Embryonic facial prominence (tissue), 1 donor: ENCODE measurements around the gene GRK4.
"Not testable (repeated sequence)": the region's sequence is repeated elsewhere in the genome, so short reads cannot be mapped to it uniquely, and the experiment has no call there.

Source experiments
- DNase-seq: peaks from one replicate; pipeline ENCODE4 v3.0.0-alpha.2; 2016; ENCODE audit errors: extremely low spot score

The GRK4 gene

DNA sequence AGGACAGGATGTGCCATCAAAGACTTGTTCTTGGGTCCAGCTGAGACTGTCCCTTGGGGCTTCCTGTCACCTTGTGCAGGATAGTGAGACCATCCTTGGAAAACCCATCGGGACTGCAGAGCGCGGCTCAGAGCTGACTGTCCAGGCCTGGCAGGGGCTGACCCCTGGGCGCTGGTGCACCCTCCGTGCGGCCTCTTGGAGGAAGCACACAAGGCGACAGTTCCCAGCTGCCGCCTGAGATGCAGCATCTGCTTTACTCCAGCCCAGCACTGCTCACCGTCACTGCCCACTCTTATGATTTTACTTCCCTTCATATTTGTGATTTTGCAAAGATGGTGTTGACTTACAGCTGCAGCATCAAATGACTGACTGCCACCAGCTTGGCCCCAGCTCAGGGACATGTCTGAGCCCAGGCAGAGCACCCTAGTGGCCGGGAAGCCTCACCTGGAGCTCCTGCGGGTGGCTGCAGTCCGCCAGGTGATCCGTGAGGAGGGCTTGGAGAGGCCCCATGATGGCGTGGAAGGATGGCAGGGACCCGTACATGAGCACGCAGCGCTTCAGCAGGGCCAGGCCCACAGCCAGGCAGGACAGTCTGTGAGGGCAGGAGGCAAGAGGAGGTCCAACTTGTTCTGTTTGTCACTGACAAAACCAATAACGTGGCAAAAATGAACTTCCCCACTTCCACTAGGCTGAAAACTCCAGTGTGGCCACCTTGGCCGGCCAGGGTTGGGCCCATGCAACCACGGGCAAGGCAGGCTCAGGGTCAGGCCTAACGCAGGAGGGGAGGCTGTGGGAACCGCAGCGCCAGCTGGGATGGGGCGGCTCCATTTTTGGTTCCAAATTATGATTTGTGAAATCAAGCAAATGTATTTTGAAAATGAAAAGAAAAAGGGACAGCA is 22.0 kb upstream of the GRK4 start:
- DNase-seq, result no peak

GRCh38 chr4:2942037-2942531 is 21.3 kb upstream of the GRK4 start:
- no peak for DNase-seq

DNA sequence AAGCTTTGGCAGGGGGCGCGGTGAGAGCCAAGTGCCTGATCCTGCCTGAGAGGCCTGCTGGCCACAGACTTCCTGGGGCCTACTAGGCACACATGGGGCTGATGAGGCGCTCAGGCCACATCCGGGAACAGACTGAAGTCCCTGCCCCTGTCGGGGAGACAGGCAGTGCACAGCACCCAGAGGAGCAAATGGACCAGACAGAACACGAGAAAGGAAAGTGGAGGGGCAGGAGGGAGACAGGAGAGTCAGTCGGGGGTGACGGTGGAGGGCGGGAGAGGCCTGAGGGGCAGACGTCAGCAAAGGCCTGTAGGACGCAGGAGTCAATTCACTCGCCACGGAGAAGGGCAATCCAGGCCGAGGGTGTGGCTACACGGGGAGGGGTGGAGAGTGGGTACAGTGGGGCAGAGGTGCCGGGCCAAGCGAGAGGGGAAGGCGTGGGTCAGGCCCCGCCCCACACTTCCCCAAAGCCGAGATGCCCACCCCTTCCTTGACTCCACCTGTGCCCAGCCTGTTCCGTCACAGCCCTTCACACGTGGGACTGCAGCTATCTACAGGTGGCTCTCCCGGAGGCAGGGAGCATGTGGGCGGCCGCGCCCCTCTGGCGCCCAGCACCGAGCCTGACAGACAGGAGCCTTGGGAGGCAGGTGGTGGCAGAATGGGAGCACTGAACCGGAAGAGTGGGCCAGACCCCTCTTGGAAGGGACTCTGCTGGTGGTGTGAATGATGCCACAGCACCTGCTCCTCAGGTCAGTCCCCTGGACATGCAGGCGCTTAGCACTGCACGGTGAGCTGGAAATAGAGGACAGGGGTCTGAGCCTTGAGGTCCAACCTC is 20.6 kb upstream of the GRK4 start:
- no peak for DNase-seq

- no peak for DNase-seq
These were observed 19.8 kb upstream of the GRK4 start for GRCh38 chr4:2943364-2944090.

- DNase-seq, result no peak
These were observed 19.3 kb upstream of the GRK4 start for GRCh38 chr4:2944091-2944482.

GRCh38 chr4:2944586-2945526 is 18.5 kb upstream of the GRK4 start:
- no peak for DNase-seq

DNA sequence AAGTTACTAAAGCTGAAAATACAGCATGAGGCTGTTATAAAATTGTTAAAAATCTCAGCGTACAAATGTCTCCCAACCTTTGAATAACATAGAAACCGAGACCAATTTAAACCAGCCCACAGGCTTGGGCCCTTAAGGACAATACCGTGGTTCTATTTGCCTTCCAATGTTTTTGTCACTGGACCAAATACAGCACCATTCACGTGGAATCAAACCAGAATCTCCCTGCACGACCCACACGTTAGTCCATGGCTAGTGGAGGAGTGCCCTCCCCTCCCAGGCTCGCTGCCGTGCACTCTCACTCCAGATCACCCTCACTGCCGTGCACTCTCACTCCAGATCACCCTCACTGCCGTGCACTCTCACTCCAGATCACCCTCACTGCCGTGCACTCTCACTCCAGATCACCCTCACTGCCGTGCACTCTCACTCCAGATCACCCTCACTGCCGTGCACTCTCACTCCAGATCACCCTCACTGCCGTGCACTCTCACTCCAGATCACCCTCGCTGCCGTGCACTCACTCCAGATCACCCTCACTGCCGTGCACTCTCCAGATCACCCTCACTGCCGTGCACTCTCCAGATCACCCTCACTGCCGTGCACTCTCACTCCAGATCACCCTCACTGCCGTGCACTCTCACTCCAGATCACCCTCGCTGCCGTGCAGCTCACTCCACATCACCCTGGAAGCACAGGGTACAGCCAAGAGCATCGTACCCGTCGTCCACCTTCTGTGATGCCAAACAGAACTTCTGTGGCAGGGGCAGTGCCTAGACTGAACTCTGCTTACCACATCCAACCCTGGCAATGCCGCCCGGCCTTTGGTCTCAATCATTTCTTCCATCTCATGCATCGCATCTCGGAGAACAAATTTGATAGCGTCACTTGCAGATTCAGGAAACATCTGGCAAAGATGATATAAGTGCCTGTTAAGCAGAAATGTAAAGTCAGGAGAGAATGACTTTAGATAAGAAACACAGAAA is 17.5 kb upstream of the GRK4 start:
- DNase-seq, result not testable (repeated sequence)

- DNase-seq, result no peak
These were observed 16.4 kb upstream of the GRK4 start for GRCh38 chr4:2946812-2947600.

DNA sequence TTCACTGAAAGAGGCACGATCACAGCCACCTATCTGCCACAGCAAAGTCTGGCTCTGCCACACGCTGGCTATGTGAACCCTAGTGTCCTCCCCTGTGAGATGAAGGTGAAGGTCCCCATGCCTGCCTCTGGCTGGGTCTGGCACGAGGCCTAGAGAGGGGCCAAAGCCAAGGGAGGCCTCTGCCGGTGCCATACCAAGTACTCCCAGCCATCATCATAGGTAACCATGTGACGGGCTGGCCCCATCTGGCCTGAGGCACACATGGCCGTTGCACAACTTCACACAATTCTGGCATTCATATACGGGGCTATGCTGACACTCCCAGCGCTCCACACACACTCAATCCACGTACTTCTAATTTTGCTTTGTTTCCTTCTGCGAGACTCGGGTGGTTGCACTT is 15.4 kb upstream of the GRK4 start:
- no peak for DNase-seq

DNA sequence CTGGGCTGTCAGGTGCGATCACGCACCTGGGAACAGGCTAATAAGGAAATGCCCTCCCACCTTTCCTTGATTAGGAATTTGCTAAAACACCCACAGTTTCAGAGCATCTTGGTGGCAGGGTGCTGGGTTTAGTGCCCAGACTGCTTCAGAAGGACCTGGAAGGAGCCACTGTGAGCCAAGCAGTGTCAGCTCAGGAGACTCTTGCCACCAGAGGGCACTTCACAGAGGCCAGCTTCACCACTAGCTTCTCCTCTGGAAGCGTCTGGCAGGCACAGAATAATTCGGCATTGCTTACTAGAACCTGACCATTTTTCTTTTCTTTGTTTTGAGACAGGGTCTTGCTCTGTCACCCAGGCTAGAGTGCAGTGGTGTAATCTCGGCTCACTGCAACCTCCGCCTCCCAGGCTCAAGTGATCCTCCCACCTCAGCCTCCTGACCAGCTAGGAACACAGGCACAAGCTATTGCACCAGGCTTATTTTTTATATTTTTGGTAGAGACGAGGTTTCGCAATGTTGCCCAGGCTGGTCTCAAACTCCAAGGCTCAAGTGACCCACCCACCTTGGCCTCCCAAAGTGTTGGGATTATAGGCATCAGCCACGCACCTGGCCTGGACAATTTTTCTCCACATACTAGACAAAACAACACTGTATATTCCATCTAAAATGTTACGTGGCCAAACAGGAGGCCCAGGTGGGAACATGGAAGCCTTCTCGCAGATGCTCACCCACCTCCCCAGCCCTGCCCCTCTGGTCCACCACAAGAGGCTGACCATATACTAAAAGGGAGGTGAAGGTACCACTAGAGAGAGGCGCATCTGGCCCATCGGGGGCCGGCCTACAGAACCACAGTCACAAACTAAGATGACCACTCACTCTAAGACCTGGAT is 14.2 kb upstream of the GRK4 start:
- DNase-seq, result no peak

DNA sequence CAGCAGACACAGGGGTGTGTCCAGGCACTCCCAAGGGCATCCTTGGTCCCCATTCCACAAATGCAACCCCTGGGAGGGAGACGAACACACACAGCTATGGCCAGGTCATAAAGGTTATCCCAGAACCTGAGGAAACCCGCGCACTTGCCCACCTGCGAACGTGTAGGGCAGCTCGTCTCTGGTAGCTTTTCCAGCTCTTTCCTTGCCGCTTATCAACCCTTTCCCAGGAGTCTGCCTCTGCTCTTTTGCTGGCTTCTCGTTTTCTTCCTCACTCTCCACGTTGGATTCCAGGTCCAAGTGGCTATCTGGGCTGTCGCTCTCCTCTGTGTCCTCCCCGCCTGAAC is 13.6 kb upstream of the GRK4 start:
- no peak for DNase-seq

- no peak for DNase-seq
These were observed 13.0 kb upstream of the GRK4 start for GRCh38 chr4:2950221-2950989.

- DNase-seq, result no peak
These were observed 9.9 kb upstream of the GRK4 start for GRCh38 chr4:2953496-2953895.

- no peak for DNase-seq
These were observed 8.8 kb upstream of the GRK4 start for GRCh38 chr4:2954358-2955185.

- not testable (repeated sequence) for DNase-seq
These were observed 8.0 kb upstream of the GRK4 start for GRCh38 chr4:2955186-2956044.
